ENCODE data around the gene TCEAL9. TPM values are rescaled to one million over a fixed set of nuclear protein-coding genes. Genes with fewer than 3 reads are reported as not detected.
A peak's percentile ranks its signal among the peaks of the same experiment; 100 is the strongest.

TCEAL9 gene
- total RNA-seq (2014; rRNA removed; shearing (Covaris generic)) (1.2 and 2.0 TPM in 2 replicates), total RNA-seq (2022) (not detected in 2 replicates), Bru-seq, nascent RNA (percentile 39 among the genes with signal in this experiment), BruChase-seq, experiment 1, labeled RNA remaining after a 6-hour chase (percentile 33 among the genes with signal in this experiment), BruChase-seq, experiment 2, labeled RNA remaining after a 2-hour chase (percentile 40 among the genes with signal in this experiment)
- long read RNA-seq, partial matches to known transcripts = 0 of 2 reads
- long read RNA-seq, other reads (novel, unspliced or antisense) = 0 of 2 reads

- Histone ChIP-seq H3K9me2 (ENCODE audit: insufficient read depth, low read length) (no peaks in the 10 kb centered on the region), H3K27ac (ENCODE audit: low read depth, low read length, poor library complexity, severe bottlenecking) (no peak within 1 kb of the TSS), H3K9me3 (ENCODE audit: low read length) (no peaks in the 10 kb centered on the region), H3K36me3 (ENCODE audit: insufficient read depth, low read length) (no peaks in the 10 kb centered on the region), H3K4me1 (ENCODE audit: insufficient read depth, low read length, poor library complexity, severe bottlenecking) (no peaks in the 10 kb centered on the region), H3K4me2 (ENCODE audit: low read length) (peak within 1 kb of the TSS; percentile 54), H3K79me2 (ENCODE audit: insufficient read depth, low read depth, low read length) (no peaks in the 10 kb centered on the region), H2AFZ (ENCODE audit: low read length) (peak within 1 kb of the TSS; percentile 76), H4K20me1 (ENCODE audit: insufficient read depth, low read length) (no peaks in the 10 kb centered on the region), H3K4me3 (ENCODE audit: low read depth, low read length, poor library complexity, severe bottlenecking) (peak within 1 kb of the TSS; percentile 67)
- TF ChIP-seq EZH2phosphoT487 (IDR thresholded peaks at IDR 0.05; ENCODE audit: borderline replicate concordance, low read depth, low read length) (no peak), CTCF (conservative IDR thresholded peaks at IDR 0.05; ENCODE audit: low read length) (no peak)
- CTCF ChIA-PET (ENCODE audit: unreplicated experiment) = no interaction called here
- POLR2A ChIA-PET = interaction anchor here (0.5 kb wide), 1 partner anchor 133 kb away, joined by 3 read pairs; no protein-coding TSS in a partner anchor
- intact Hi-C loops (cut with micrococcal nuclease; ENCODE audit: unreplicated experiment) = no loop called here
- no TSS peak for BruUV-seq (replicated peaks)
- peak; percentile 5 for DNase-seq (ENCODE audit: low spot score)
These were observed at the start of gene TCEAL9 for GRCh38 chrX:103356130-103356798. TCEAL9 (plus strand) TSS chrX:103356506; CDS start chrX:103357685, 1,179 bp downstream.

GRCh38 chrX:103309860-103310554, 46.3 kb upstream of the TCEAL9 start:
- peaks cover 3% of the 10 kb centered on the region for H3K4me1 ChIP-seq (ENCODE audit: insufficient read depth, low read length, poor library complexity, severe bottlenecking)
- TF ChIP-seq EZH2phosphoT487 (IDR thresholded peaks at IDR 0.05; ENCODE audit: borderline replicate concordance, low read depth, low read length) (no peak), CTCF (conservative IDR thresholded peaks at IDR 0.05; ENCODE audit: low read length) (no peak)
- H3K9me2 ChIP-seq (ENCODE audit: insufficient read depth, low read length) = no peaks in the 10 kb centered on the region
- H3K4me2 ChIP-seq (ENCODE audit: low read length) = peak overlapping the region; percentile 72
- DNase-seq (ENCODE audit: low spot score) = no peak
- intact Hi-C loops (cut with micrococcal nuclease; ENCODE audit: unreplicated experiment) = no loop called here
- POLR2A ChIA-PET = no interaction called here
- no peaks in the 10 kb centered on the region for H3K79me2 ChIP-seq (ENCODE audit: insufficient read depth, low read depth, low read length)
- peak overlapping the region; percentile 70 for H3K4me3 ChIP-seq (ENCODE audit: low read depth, low read length, poor library complexity, severe bottlenecking)
- H3K9me3 ChIP-seq (ENCODE audit: low read length) = no peaks in the 10 kb centered on the region
- CTCF ChIA-PET (ENCODE audit: unreplicated experiment) = no interaction called here
- no TSS peak for BruUV-seq (replicated peaks)
- no peaks in the 10 kb centered on the region for H3K36me3 ChIP-seq (ENCODE audit: insufficient read depth, low read length)
- peak overlapping the region; percentile 86 for H2AFZ ChIP-seq (ENCODE audit: low read length)
- H3K27ac ChIP-seq (ENCODE audit: low read depth, low read length, poor library complexity, severe bottlenecking) = no peak overlapping the region
- no peaks in the 10 kb centered on the region for H4K20me1 ChIP-seq (ENCODE audit: insufficient read depth, low read length)
